Lower lobe of right lung (tissue), 2 donors: ENCODE data around the gene SLC35A4. TPM values are rescaled to one million over a fixed set of nuclear protein-coding genes. Genes with fewer than 3 reads are reported as not detected.
A peak's percentile ranks its signal among the peaks of the same experiment; 100 is the strongest.
"Not testable (repeated sequence)": the region's sequence is repeated elsewhere in the genome, so short reads cannot be mapped to it uniquely, and the experiment has no call there.

ENCODE experiments used
- ATAC-seq, 2 donors: fragments of 200-7000 bp; cut with Tn5 transposase; one replicate each; pipeline ENCODE4 v1.9.1; 2020 to 2022; ENCODE audit warnings: mild to moderate bottlenecking in 2 of 2, moderate library complexity in 2 of 2
- DNase-seq: peaks from one replicate; pipeline ENCODE4 v3.0.0-alpha.2; 2020
- H3K27ac ChIP-seq: fragments of 200-600 bp; one replicate; pipeline ENCODE4 v1.8.0; 2022
- H3K27me3 ChIP-seq: fragments of 200-600 bp; one replicate; pipeline ENCODE4 v1.8.0; 2022; ENCODE audit warnings: low read depth
- H3K36me3 ChIP-seq: fragments of 200-600 bp; one replicate; pipeline ENCODE4 v1.8.0; 2022; ENCODE audit warnings: mild to moderate bottlenecking
- H3K4me1 ChIP-seq: fragments of 200-600 bp; one replicate; pipeline ENCODE4 v1.8.0; 2022
- H3K4me3 ChIP-seq: fragments of 200-600 bp; one replicate; pipeline ENCODE4 v1.8.0; 2022; ENCODE audit warnings: mild to moderate bottlenecking
- H3K9me3 ChIP-seq: fragments of 200-600 bp; one replicate; pipeline ENCODE4 v1.8.0; 2022
- intact Hi-C: fragments of 100-400 bp; cut with DNase I; formaldehyde crosslinking; loops from one replicate; pipeline ENCODE4 v1.11.0; 2022
- total RNA-seq: library from RNA; stranded (reverse); fragmentation: NEBNext Ultra II Directional; extraction: Animal tissue kit (Norgen Biotek cat#: 25700); gene quantifications from one replicate; pipeline ENCODE4 v1.2.1, GENCODE V29; 2021
- TF ChIP-seq, protein P1 (sequence below): fragments of 200-600 bp; IDR thresholded peaks from one replicate; pipeline ENCODE4 v1.8.0; 2022; ENCODE audit warnings: antibody characterized with exemption, mild to moderate bottlenecking
- donor health status: DM: no; HTN: yes; CAD: no; lungs with severe emphysema.

Gene SLC35A4
- total RNA-seq, 1 donor from 2014 or later, result 71.8 TPM

DNA sequence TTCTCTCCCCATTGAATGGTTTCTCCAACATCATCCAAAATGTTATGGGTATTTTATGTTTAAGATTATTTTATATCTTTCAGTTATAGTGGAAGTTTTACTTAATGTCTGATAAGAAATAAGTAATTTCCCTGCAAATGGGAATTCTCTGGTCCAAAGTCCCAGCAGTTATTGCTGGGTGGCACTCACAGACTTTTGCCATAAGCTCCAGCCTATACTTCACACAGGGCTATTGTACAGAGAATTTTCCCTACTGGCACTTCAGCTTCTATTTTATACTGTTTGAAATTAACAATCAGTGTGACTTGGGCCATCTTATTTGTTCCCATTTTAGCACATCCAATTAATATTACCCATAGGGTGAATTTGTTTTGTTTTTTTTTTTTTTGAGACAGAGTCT lies 35.5 kb downstream of the SLC35A4 start:
- TF ChIP-seq, protein P1, sequence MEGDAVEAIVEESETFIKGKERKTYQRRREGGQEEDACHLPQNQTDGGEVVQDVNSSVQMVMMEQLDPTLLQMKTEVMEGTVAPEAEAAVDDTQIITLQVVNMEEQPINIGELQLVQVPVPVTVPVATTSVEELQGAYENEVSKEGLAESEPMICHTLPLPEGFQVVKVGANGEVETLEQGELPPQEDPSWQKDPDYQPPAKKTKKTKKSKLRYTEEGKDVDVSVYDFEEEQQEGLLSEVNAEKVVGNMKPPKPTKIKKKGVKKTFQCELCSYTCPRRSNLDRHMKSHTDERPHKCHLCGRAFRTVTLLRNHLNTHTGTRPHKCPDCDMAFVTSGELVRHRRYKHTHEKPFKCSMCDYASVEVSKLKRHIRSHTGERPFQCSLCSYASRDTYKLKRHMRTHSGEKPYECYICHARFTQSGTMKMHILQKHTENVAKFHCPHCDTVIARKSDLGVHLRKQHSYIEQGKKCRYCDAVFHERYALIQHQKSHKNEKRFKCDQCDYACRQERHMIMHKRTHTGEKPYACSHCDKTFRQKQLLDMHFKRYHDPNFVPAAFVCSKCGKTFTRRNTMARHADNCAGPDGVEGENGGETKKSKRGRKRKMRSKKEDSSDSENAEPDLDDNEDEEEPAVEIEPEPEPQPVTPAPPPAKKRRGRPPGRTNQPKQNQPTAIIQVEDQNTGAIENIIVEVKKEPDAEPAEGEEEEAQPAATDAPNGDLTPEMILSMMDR, result no peak
- intact Hi-C loops, result no loop called here
- no peak for ATAC-seq

DNA sequence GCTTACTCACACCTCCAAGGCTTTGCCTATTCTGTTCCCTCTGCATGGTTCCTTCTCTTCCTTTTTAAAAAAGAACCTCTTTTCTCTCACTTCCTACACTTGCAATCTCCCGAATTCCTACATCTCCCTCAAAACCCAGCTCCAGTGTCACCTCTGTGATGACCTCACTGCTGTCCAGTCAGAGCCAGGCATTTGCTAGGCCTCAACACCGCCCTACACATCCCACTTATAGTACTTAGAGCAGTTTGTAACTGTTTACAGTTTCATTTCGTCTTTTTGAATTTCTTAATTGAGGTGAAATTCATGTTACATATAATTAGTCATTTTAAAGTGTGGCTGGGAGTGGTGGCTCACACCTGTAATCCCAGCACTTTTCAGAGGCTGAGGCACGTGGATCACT lies 37.5 kb downstream of the SLC35A4 start:
- intact Hi-C loops, result no loop called here
- H3K4me3 ChIP-seq, result no peak overlapping the region
- no peaks in the 10 kb centered on the region for H3K36me3 ChIP-seq
- DNase-seq (no peak), ATAC-seq (peak; percentile 68 to 69)
- TF ChIP-seq, protein P1, result no peak
- no peaks in the 10 kb centered on the region for H3K9me3 ChIP-seq
- H3K27me3 ChIP-seq, result no peaks in the 10 kb centered on the region
- H3K4me1 ChIP-seq, result peaks cover 4% of the 10 kb centered on the region
- peak overlapping the region; percentile 62 for H3K27ac ChIP-seq

More for the DNA sequence above, 35.5 kb downstream of the SLC35A4 start:
- Histone ChIP-seq H3K27ac (no peak overlapping the region), H3K9me3 (no peaks in the 10 kb centered on the region), H3K36me3 (no peaks in the 10 kb centered on the region), H3K4me3 (no peak overlapping the region), H3K27me3 (no peaks in the 10 kb centered on the region), H3K4me1 (peaks cover 21% of the 10 kb centered on the region)
- no peak for DNase-seq

DNA sequence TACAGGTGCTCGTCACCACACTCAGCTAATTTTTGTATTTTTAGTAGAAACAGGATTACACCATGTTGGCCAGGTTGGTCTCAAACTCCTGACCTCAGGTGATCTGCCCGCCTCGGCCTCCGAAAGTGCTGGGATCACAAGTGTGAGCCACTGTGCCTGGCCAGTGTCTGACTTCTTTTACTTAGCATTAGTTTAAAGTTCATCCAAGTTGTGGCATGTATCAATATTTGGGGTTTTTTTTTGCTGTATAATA lies 38.7 kb downstream of the SLC35A4 start:
- ATAC-seq, H3K36me3 ChIP-seq, H3K4me3 ChIP-seq, intact Hi-C loops, H3K9me3 ChIP-seq, H3K27ac ChIP-seq, DNase-seq, H3K27me3 ChIP-seq: not testable (repeated sequence)
- peaks cover 11% of the 10 kb centered on the region for H3K4me1 ChIP-seq

DNA sequence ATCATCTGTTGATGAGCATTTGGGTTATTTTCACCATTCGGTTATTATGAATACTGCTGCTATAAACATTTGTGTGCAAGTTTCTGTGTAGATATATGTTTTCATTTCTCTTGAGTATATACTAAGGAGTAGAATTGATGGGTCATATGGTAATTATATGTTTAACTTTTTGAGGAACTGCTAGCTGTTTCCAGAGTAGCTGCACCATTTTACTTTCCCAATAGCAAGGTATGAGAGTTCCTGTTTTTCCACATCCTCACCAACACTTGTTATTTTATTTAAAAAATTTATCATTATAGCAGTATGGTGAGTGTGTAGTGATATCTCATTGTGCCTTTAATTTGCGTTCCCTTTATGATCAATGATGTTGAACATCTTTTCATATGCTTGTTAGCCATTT lies 39.1 kb downstream of the SLC35A4 start:
- Histone ChIP-seq H3K4me1 (peaks cover 15% of the 10 kb centered on the region), H3K27ac (no peak overlapping the region), H3K4me3 (no peak overlapping the region), H3K9me3 (no peaks in the 10 kb centered on the region), H3K27me3 (no peaks in the 10 kb centered on the region), H3K36me3 (no peaks in the 10 kb centered on the region)
- intact Hi-C loops, result no loop called here
- DNase-seq, result no peak
- TF ChIP-seq, protein P1, result no peak
- ATAC-seq, result no peak

DNA sequence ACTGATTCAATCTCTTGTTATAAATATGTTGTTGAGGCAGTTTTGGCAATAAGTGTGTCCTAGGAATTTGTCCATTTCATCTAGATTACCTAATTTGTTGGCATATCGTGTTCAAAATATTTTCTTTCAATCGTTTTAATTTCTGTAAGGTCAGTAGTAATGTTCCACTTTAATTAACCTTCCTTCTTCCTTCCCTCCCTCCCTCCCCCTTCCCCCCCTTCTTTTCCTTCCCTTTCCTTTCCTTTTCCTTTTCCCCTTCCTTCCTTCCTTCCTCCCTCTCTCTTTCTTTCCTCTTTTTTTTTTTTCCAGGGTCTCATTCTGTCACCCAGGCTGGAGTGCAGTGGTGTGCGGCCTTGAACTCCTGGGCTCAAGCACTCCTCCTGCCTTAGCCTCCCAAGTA lies 41.3 kb downstream of the SLC35A4 start:
- Histone ChIP-seq H3K36me3 (no peaks in the 10 kb centered on the region), H3K27ac (no peak overlapping the region), H3K9me3 (no peaks in the 10 kb centered on the region), H3K4me3 (no peak overlapping the region), H3K27me3 (no peaks in the 10 kb centered on the region), H3K4me1 (peaks cover 36% of the 10 kb centered on the region)
- ATAC-seq, result no peak
- DNase-seq, result no peak
- TF ChIP-seq, protein P1, result no peak
- intact Hi-C loops, result no loop called here

DNA sequence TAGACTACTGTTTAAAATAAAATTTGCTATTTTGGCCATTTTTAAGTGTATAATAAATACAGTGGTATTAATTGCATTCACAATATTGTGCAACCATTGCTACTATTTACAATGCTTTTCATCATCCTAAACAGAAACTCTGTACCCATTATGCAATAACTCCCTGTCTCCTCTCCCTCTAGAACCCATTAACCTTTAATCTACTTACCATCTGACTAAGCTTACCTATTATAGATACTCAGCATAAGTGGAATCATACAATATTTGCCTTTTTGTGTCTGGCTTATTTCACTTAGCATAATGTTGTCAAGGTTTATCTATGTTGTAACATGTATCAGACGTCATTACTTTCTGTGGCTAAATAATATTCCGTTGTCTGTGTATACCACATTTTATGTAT lies 42.4 kb downstream of the SLC35A4 start:
- DNase-seq, result no peak
- no peak overlapping the region for H3K4me3 ChIP-seq
- TF ChIP-seq, protein P1, result no peak
- peaks cover 47% of the 10 kb centered on the region for H3K4me1 ChIP-seq
- H3K27ac ChIP-seq, result no peak overlapping the region
- ATAC-seq, result peak; percentile 38 to 42
- H3K36me3 ChIP-seq, result no peaks in the 10 kb centered on the region
- no peaks in the 10 kb centered on the region for H3K27me3 ChIP-seq
- H3K9me3 ChIP-seq, result no peaks in the 10 kb centered on the region
- intact Hi-C loops, result no loop called here
